ENCODE data around the gene GDPD2.
A peak's percentile ranks its signal among the peaks of the same experiment; 100 is the strongest.

DNA sequence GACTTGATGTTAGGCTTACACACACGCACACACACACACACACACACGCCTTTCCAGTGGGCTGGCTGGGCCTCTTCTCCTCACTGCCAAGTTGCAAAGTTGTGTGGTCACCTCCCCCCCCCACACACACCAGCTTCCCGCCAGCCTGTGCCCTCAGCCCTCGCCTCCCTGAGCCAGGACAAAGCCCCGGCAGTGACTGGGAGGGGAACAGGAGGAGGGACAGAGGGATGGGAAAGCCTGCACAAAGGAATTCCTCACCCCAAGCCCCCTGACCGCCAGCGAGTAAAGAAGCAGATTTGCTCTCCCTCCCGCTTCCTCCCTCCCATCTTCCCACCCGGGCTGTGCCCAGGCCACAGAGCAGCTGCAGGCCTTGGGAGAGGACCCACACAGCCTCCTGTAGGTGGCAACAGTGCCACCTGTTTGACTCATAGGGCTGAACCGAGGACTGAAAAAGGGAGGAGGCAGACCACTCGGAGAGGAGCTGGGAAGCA is at the start of gene GDPD2:
- TF ChIP-seq, protein P1, sequence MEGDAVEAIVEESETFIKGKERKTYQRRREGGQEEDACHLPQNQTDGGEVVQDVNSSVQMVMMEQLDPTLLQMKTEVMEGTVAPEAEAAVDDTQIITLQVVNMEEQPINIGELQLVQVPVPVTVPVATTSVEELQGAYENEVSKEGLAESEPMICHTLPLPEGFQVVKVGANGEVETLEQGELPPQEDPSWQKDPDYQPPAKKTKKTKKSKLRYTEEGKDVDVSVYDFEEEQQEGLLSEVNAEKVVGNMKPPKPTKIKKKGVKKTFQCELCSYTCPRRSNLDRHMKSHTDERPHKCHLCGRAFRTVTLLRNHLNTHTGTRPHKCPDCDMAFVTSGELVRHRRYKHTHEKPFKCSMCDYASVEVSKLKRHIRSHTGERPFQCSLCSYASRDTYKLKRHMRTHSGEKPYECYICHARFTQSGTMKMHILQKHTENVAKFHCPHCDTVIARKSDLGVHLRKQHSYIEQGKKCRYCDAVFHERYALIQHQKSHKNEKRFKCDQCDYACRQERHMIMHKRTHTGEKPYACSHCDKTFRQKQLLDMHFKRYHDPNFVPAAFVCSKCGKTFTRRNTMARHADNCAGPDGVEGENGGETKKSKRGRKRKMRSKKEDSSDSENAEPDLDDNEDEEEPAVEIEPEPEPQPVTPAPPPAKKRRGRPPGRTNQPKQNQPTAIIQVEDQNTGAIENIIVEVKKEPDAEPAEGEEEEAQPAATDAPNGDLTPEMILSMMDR (IDR thresholded peaks at IDR 0.05), result peak in 1 of 4 donors; percentile 18
- TF ChIP-seq POLR2A (IDR thresholded peaks at IDR 0.05), result no peak

Measured in right lobe of liver (tissue), 4 donors.